Skeletal muscle satellite cell (primary cell): Measurements from ENCODE around the gene SIPA1L3.
A peak's percentile ranks its signal among the peaks of the same experiment; 100 is the strongest.

Source experiments
- H3K27me3 ChIP-seq: 2 replicates; pipeline ENCODE4 v1.7.0; 2013; ENCODE audit warnings: low read length; ENCODE audit not compliant: control insufficient read depth, insufficient read depth
- H3K36me3 ChIP-seq: 2 replicates; pipeline ENCODE4 v1.7.0; 2013; ENCODE audit warnings: mild to moderate bottlenecking, control low read depth, low read length; ENCODE audit not compliant: insufficient read depth
- H3K4me1 ChIP-seq: 2 replicates; pipeline ENCODE4 v1.7.0; 2013; ENCODE audit warnings: low read length; ENCODE audit not compliant: control insufficient read depth, insufficient read depth
- H3K4me2 ChIP-seq: 2 replicates; pipeline ENCODE4 v1.7.0; 2013; ENCODE audit warnings: mild to moderate bottlenecking, low read length
- H3K4me3 ChIP-seq: 2 replicates; pipeline ENCODE4 v1.7.0; 2013; ENCODE audit warnings: low read length
- H3K9ac ChIP-seq: 2 replicates; pipeline ENCODE4 v1.7.0; 2013; ENCODE audit warnings: mild to moderate bottlenecking, low read depth, low read length, moderate library complexity
- H3K9me3 ChIP-seq: replicated peaks from 2 replicates; pipeline ENCODE4 v1.7.0; 2013; ENCODE audit warnings: mild to moderate bottlenecking, control low read depth, low read length

SIPA1L3 gene

GRCh38 chr19:38209671-38210457 is 302.9 kb downstream of the SIPA1L3 start:
- no peaks in the 10 kb centered on the region for H3K27me3 ChIP-seq
- peaks cover 46% of the 10 kb centered on the region for H3K4me1 ChIP-seq
- peak overlapping the region; percentile 52 for H3K4me3 ChIP-seq

GRCh38 chr19:38210458-38210987 is 303.5 kb downstream of the SIPA1L3 start:
- H3K27me3 ChIP-seq = no peaks in the 10 kb centered on the region
- H3K4me2 ChIP-seq = peak overlapping the region; percentile 85
- peak overlapping the region; percentile 77 for H3K9ac ChIP-seq
- peaks cover 11% of the 10 kb centered on the region for H3K36me3 ChIP-seq
- peak overlapping the region; percentile 52 for H3K4me3 ChIP-seq
- peaks cover 46% of the 10 kb centered on the region for H3K4me1 ChIP-seq
- no peaks in the 10 kb centered on the region for H3K9me3 ChIP-seq

More at GRCh38 chr19:38209671-38210457, 302.9 kb downstream of the SIPA1L3 start:
- no peaks in the 10 kb centered on the region for H3K9me3 ChIP-seq
- H3K9ac ChIP-seq = peak overlapping the region; percentile 77
- H3K4me2 ChIP-seq = peak overlapping the region; percentile 85
- peaks cover 11% of the 10 kb centered on the region for H3K36me3 ChIP-seq

- peaks cover 9% of the 10 kb centered on the region for H3K36me3 ChIP-seq
Measured at GRCh38 chr19:38211151-38211591, 304.2 kb downstream of the SIPA1L3 start.

GRCh38 chr19:38211766-38212165 is 304.8 kb downstream of the SIPA1L3 start:
- H3K36me3 ChIP-seq = peaks cover 3% of the 10 kb centered on the region
- H3K4me1 ChIP-seq = peaks cover 50% of the 10 kb centered on the region
- no peak overlapping the region for H3K4me3 ChIP-seq
- no peaks in the 10 kb centered on the region for H3K9me3 ChIP-seq
- no peak overlapping the region for H3K4me2 ChIP-seq
- no peak overlapping the region for H3K9ac ChIP-seq
- no peaks in the 10 kb centered on the region for H3K27me3 ChIP-seq

More at GRCh38 chr19:38211151-38211591, 304.2 kb downstream of the SIPA1L3 start:
- H3K9me3 ChIP-seq = no peaks in the 10 kb centered on the region
- H3K4me3 ChIP-seq = peak overlapping the region; percentile 52
- H3K27me3 ChIP-seq = no peaks in the 10 kb centered on the region
- no peak overlapping the region for H3K9ac ChIP-seq
- peak overlapping the region; percentile 85 for H3K4me2 ChIP-seq
- peaks cover 46% of the 10 kb centered on the region for H3K4me1 ChIP-seq

GRCh38 chr19:38213469-38213868 is 306.5 kb downstream of the SIPA1L3 start:
- H3K9me3 ChIP-seq = no peaks in the 10 kb centered on the region
- H3K4me1 ChIP-seq = peaks cover 49% of the 10 kb centered on the region
- no peak overlapping the region for H3K9ac ChIP-seq
- no peaks in the 10 kb centered on the region for H3K27me3 ChIP-seq
- H3K4me2 ChIP-seq = no peak overlapping the region
- H3K4me3 ChIP-seq = no peak overlapping the region
- peaks cover 4% of the 10 kb centered on the region for H3K36me3 ChIP-seq

- peaks cover 47% of the 10 kb centered on the region for H3K4me1 ChIP-seq
- H3K36me3 ChIP-seq = peaks cover 5% of the 10 kb centered on the region
- H3K27me3 ChIP-seq = no peaks in the 10 kb centered on the region
- no peak overlapping the region for H3K9ac ChIP-seq
- peak overlapping the region; percentile 52 for H3K4me2 ChIP-seq
- peak overlapping the region; percentile 25 for H3K4me3 ChIP-seq
- H3K9me3 ChIP-seq = no peaks in the 10 kb centered on the region
Measured at GRCh38 chr19:38213911-38214625, 307.1 kb downstream of the SIPA1L3 start.

- H3K4me3 ChIP-seq = no peak overlapping the region
- no peak overlapping the region for H3K4me2 ChIP-seq
- H3K4me1 ChIP-seq = peaks cover 23% of the 10 kb centered on the region
- no peaks in the 10 kb centered on the region for H3K9me3 ChIP-seq
- H3K27me3 ChIP-seq = no peaks in the 10 kb centered on the region
- H3K36me3 ChIP-seq = peaks cover 5% of the 10 kb centered on the region
- no peak overlapping the region for H3K9ac ChIP-seq
Measured at GRCh38 chr19:38216785-38217641, 310.0 kb downstream of the SIPA1L3 start.

- Histone ChIP-seq H3K9ac (no peak overlapping the region), H3K27me3 (no peaks in the 10 kb centered on the region), H3K4me3 (no peak overlapping the region), H3K9me3 (no peaks in the 10 kb centered on the region), H3K4me2 (no peak overlapping the region), H3K36me3 (peaks cover 5% of the 10 kb centered on the region), H3K4me1 (peaks cover 22% of the 10 kb centered on the region)
Measured at GRCh38 chr19:38218204-38218603, 311.2 kb downstream of the SIPA1L3 start.

GRCh38 chr19:38219221-38219620 is 312.2 kb downstream of the SIPA1L3 start:
- no peaks in the 10 kb centered on the region for H3K27me3 ChIP-seq
- no peak overlapping the region for H3K4me3 ChIP-seq
- no peak overlapping the region for H3K9ac ChIP-seq
- H3K4me2 ChIP-seq = no peak overlapping the region
- H3K9me3 ChIP-seq = no peaks in the 10 kb centered on the region
- peaks cover 5% of the 10 kb centered on the region for H3K36me3 ChIP-seq
- H3K4me1 ChIP-seq = peaks cover 12% of the 10 kb centered on the region

- no peak overlapping the region for H3K4me3 ChIP-seq
- H3K27me3 ChIP-seq = no peaks in the 10 kb centered on the region
- H3K4me1 ChIP-seq = peaks cover 7% of the 10 kb centered on the region
- H3K9me3 ChIP-seq = no peaks in the 10 kb centered on the region
- no peak overlapping the region for H3K4me2 ChIP-seq
- peaks cover 5% of the 10 kb centered on the region for H3K36me3 ChIP-seq
- no peak overlapping the region for H3K9ac ChIP-seq
Measured at GRCh38 chr19:38221421-38221820, 314.4 kb downstream of the SIPA1L3 start.
